Choroid plexus epithelial cell (primary cell): ENCODE measurements around the gene FIGNL1.

ENCODE experiments used
- DNase-seq: peaks from one replicate; pipeline ENCODE4 v3.0.0-alpha.2; 2010; ENCODE audit warnings: low read depth
- H3K4me3 ChIP-seq: 2 replicates; pipeline ENCODE4 v1.5.1; 2011; ENCODE audit warnings: low read depth, mild to moderate bottlenecking, control low read depth, low read length, moderate library complexity
- CTCF ChIP-seq: conservative IDR thresholded peaks from 2 replicates; pipeline ENCODE4 v1.5.1; 2011; ENCODE audit warnings: low read depth, mild to moderate bottlenecking, control low read depth, inconsistent platforms, low read length, moderate library complexity

Gene FIGNL1

GRCh38 chr7:50418526-50419290 lies 31.4 kb downstream of the FIGNL1 start:
- DNase-seq, result no peak
- H3K4me3 ChIP-seq, result no peak overlapping the region
- TF ChIP-seq CTCF, result no peak

GRCh38 chr7:50418086-50418515 lies 32.0 kb downstream of the FIGNL1 start:
- TF ChIP-seq CTCF, result peak; percentile 97
- H3K4me3 ChIP-seq, result no peak overlapping the region
- peak; percentile 91 for DNase-seq

GRCh38 chr7:50416527-50417182 lies 33.5 kb downstream of the FIGNL1 start:
- H3K4me3 ChIP-seq, result no peak overlapping the region
- peak; percentile 7 for DNase-seq
- TF ChIP-seq CTCF, result no peak

GRCh38 chr7:50415844-50416364 lies 34.2 kb downstream of the FIGNL1 start:
- H3K4me3 ChIP-seq, result no peak overlapping the region
- DNase-seq, result no peak
- no peak for TF ChIP-seq CTCF

- DNase-seq, result no peak
- H3K4me3 ChIP-seq, result no peak overlapping the region
- TF ChIP-seq CTCF, result no peak
Observed at GRCh38 chr7:50413561-50413960, 36.6 kb downstream of the FIGNL1 start.

- no peak for TF ChIP-seq CTCF
- no peak for DNase-seq
- no peak overlapping the region for H3K4me3 ChIP-seq
Observed at GRCh38 chr7:50412973-50413372, 37.2 kb downstream of the FIGNL1 start.
